ENCODE results near the gene SDF2.

DNA sequence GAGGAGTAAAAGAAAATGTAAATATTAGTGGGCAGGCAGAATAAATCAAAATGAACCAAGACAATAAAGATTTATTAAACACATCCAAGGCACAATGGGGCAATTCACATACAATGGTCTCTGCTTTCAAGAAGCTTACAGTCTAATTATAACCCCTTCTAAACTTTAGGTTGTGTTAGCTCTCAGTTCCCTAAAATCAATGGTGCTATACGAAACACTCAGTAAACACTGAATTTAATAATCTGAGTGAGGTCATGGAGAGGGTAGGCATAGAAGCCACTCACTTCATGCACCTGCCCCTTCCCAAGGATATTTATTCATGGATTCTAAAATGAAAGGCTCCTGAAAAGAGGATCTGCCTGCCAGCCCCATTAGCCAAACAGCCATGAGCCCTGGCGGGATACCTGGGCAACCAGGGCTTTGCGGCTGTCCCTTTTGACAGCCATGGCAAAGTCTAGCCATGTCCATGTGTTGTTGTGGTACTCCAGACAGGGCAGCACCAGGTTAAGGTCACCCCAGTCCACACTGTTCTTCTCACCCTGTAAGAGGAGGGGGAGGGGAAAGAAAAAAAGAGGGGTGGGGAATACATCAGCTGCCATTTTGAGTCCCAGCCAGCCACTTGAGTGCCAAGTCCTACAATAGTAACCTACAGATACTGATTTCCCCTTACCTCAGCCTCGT lies 46.3 kb downstream of the SDF2 start:
- TF ChIP-seq, protein P1, sequence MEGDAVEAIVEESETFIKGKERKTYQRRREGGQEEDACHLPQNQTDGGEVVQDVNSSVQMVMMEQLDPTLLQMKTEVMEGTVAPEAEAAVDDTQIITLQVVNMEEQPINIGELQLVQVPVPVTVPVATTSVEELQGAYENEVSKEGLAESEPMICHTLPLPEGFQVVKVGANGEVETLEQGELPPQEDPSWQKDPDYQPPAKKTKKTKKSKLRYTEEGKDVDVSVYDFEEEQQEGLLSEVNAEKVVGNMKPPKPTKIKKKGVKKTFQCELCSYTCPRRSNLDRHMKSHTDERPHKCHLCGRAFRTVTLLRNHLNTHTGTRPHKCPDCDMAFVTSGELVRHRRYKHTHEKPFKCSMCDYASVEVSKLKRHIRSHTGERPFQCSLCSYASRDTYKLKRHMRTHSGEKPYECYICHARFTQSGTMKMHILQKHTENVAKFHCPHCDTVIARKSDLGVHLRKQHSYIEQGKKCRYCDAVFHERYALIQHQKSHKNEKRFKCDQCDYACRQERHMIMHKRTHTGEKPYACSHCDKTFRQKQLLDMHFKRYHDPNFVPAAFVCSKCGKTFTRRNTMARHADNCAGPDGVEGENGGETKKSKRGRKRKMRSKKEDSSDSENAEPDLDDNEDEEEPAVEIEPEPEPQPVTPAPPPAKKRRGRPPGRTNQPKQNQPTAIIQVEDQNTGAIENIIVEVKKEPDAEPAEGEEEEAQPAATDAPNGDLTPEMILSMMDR (IDR thresholded peaks at IDR 0.05 in 2 of 3, conservative IDR thresholded peaks at IDR 0.05 in 1 of 3; ENCODE audit: control insufficient read depth in 2 of 3, extremely low read depth in 1 of 3, insufficient read depth in 1 of 3, low read depth in 3 of 3, low read length in 3 of 3), result no peak
- TF ChIP-seq, protein P2, sequence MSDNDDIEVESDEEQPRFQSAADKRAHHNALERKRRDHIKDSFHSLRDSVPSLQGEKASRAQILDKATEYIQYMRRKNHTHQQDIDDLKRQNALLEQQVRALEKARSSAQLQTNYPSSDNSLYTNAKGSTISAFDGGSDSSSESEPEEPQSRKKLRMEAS (IDR thresholded peaks at IDR 0.05; ENCODE audit: low read depth, low read length), result no peak
- TF ChIP-seq ZSCAN29 (IDR thresholded peaks at IDR 0.05), result no peak
- no peak for TF ChIP-seq BMI1 (IDR thresholded peaks at IDR 0.05; ENCODE audit: borderline replicate concordance)
- no peak for TF ChIP-seq POLR2AphosphoS5 (IDR thresholded peaks at IDR 0.05; ENCODE audit: low read length)
- no peak for TF ChIP-seq SREBF1 (IDR thresholded peaks at IDR 0.05; ENCODE audit: low read length)
- TF ChIP-seq ASH2L (IDR thresholded peaks at IDR 0.05; ENCODE audit: borderline replicate concordance, low read depth), result no peak
- TF ChIP-seq CBX5 (IDR thresholded peaks at IDR 0.05; ENCODE audit: low read depth), result no peak

All from GM12878 (cell line).